K562 (cell line): ENCODE data around the gene PTP4A1. TPM values are rescaled to one million over a fixed set of nuclear protein-coding genes. Genes with fewer than 3 reads are reported as not detected.

ENCODE experiments used
- CEBPB ChIP-seq: fragments of 450-650 bp; IDR thresholded peaks from 2 replicates; pipeline ENCODE4 v1.6.1; 2016; ENCODE audit warnings: missing genetic modification characterization, missing compliant biosample characterization
- FOXK1 ChIP-seq: sonication (generic); formaldehyde crosslinking; IDR thresholded peaks from 2 replicates; pipeline ENCODE4 v1.8.0; 2022; ENCODE audit warnings: missing genetic modification reagents, mild to moderate bottlenecking, borderline replicate concordance
- GABPA ChIP-seq: fragments of 200-800 bp; sonication (Bioruptor generic); conservative IDR thresholded peaks from 2 replicates; pipeline ENCODE4 v1.6.1; 2016; ENCODE audit warnings: low read depth, missing genetic modification characterization, missing compliant biosample characterization
- HNRNPLL ChIP-seq: fragments of 200-400 bp; formaldehyde crosslinking; IDR thresholded peaks from 2 replicates; pipeline ENCODE4 v1.6.1; 2017; ENCODE audit warnings: low read length, low read depth, mild to moderate bottlenecking; ENCODE audit not compliant: poor library complexity, severe bottlenecking
- JUN ChIP-seq, 2 experiments: sonication (generic) in 1 of 2; formaldehyde crosslinking in 1 of 2; IDR thresholded peaks; 2 replicates each; pipeline versions ENCODE4 v1.6.1 to v1.8.0; 2012 to 2022; ENCODE audit warnings: borderline replicate concordance in 2 of 2, mild to moderate bottlenecking in 2 of 2, improper control_type of control experiment in 1 of 2, low read depth in 1 of 2, low read length in 1 of 2, missing genetic modification reagents in 1 of 2
- NFXL1 ChIP-seq: fragments of 450-650 bp; formaldehyde crosslinking; IDR thresholded peaks from 2 replicates; pipeline ENCODE4 v1.4.0; 2021; ENCODE audit warnings: mild to moderate bottlenecking
- POLR2G ChIP-seq: fragments of 200-400 bp; formaldehyde crosslinking; IDR thresholded peaks from 2 replicates; pipeline ENCODE4 v1.6.1; 2017; ENCODE audit warnings: low read depth, mild to moderate bottlenecking, antibody characterized with exemption, low read length, moderate library complexity
- PRPF4 ChIP-seq: fragments of 200-400 bp; formaldehyde crosslinking; IDR thresholded peaks from one replicate; pipeline ENCODE4 v1.6.1; 2017; ENCODE audit warnings: low read length, low read depth, mild to moderate bottlenecking; ENCODE audit not compliant: insufficient read depth, poor library complexity, severe bottlenecking
- RBFOX2 ChIP-seq: fragments of 200-400 bp; formaldehyde crosslinking; IDR thresholded peaks from 2 replicates; pipeline ENCODE4 v1.6.1; 2017; ENCODE audit warnings: low read depth, mild to moderate bottlenecking, low read length, moderate library complexity
- RBM15 ChIP-seq: fragments of 200-400 bp; formaldehyde crosslinking; IDR thresholded peaks from 2 replicates; pipeline ENCODE4 v1.6.1; 2018; ENCODE audit warnings: mild to moderate bottlenecking, low read length, moderate library complexity; ENCODE audit not compliant: insufficient read depth
- TGIF2 ChIP-seq: sonication (generic); formaldehyde crosslinking; IDR thresholded peaks from 2 replicates; pipeline ENCODE4 v1.8.1; 2022; ENCODE audit warnings: mild to moderate bottlenecking, missing genetic modification reagents, moderate library complexity
- ZNF263 ChIP-seq: sonication (generic); formaldehyde crosslinking; IDR thresholded peaks from 2 replicates; pipeline ENCODE4 v1.8.0; 2022; ENCODE audit warnings: mild to moderate bottlenecking, missing genetic modification reagents, borderline replicate concordance
- ZNF561 ChIP-seq: fragments of 450-650 bp; formaldehyde crosslinking; conservative IDR thresholded peaks from 2 replicates; pipeline ENCODE4 v1.4.0; 2020; ENCODE audit warnings: mild to moderate bottlenecking, moderate library complexity
- polyA plus RNA-seq, 8 experiments: library from polyadenylated mRNA; depleted of rRNA in 4 of 8; stranded (reverse) in 5 of 8; unstranded in 3 of 8; fragments of >200 nt; fragmentation: Nextera tagmentation in 2 of 8; fragmentation: Illumina TruSeq in 1 of 8; extraction: Ambion mirVana in 2 of 8; extraction: Trizol in 1 of 8; gene quantifications; 2 replicates each; pipeline versions ENCODE4 v1.2.1 to v1.2.3, GENCODE V29; 2011 to 2014; ENCODE audit warnings: inconsistent platforms in 1 of 8, missing spikeins in 1 of 8
- total RNA-seq, 7 experiments: library from RNA; depleted of rRNA in 6 of 7; stranded (reverse); fragments of >200 nt in 6 of 7; fragmentation: Illumina TruSeq in 2 of 7; extraction: Trizol in 2 of 7; gene quantifications; 2 replicates each; pipeline versions ENCODE4 v1.2.1 to v1.2.3, GENCODE V29; 2011 to 2021; ENCODE audit warnings: low replicate concordance in 1 of 7

PTP4A1 gene
- total and polyA plus RNA-seq, 9 of the 15 experiments (the other 6 are each of a cell fraction or from before 2014, with no cell fraction given) = 3.7 to 67.5 (median 13.1) TPM

DNA sequence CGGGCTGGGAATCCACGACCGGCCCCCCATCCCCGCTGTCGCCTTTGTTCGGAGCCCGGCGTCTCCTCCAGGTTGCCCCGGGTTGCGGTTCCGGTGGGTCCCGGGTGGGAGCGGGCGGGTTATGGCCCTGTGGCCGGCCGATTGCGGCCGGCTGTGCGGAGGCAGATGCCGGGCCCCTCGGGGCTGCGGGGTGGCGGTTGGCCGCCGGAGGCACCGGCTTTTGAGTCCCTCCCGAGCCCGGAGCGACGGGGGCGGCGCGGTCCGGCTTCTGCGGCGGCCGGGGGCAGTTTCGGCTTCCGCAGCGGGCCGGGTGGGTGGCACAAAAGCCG, 431 bp downstream of the PTP4A1 start (continued):
- TF ChIP-seq PRPF4 = peak; percentile 90
- no peak for TF ChIP-seq CEBPB (tag)
- TF ChIP-seq NFXL1 (CRISPR knock-in tag) = no peak
- TF ChIP-seq FOXK1 = no peak
- peak; percentile 91 for TF ChIP-seq RBFOX2
- TF ChIP-seq JUN (IDR thresholded peaks at IDR 0.05; ENCODE audit: borderline replicate concordance, low read depth, low read length) = no peak
- peak; percentile 14; the same call in 1 of the 2 replicates for TF ChIP-seq JUN (CRISPR knock-in tag; IDR thresholded peaks at IDR 0.05; ENCODE audit: borderline replicate concordance)
- TF ChIP-seq GABPA = peak; percentile 20; the same call in 1 of the 2 replicates
- no peak for TF ChIP-seq RBM15
- TF ChIP-seq POLR2G = peak; percentile 77
- TF ChIP-seq TGIF2 (CRISPR knock-in tag) = peak; percentile 31; the same call in 1 of the 2 replicates
- peak; percentile 16; the same call in 1 of the 2 replicates for TF ChIP-seq ZNF263
- peak; percentile 22 for TF ChIP-seq HNRNPLL
- TF ChIP-seq ZNF561 (CRISPR knock-in tag) = no peak
